Fibroblast of skin of left quadriceps (primary cell): ENCODE measurements around the gene SPOCD1.
A peak's percentile ranks its signal among the peaks of the same experiment; 100 is the strongest.

Experiments
- DNase-seq, 2 experiments: peaks; one replicate each; pipeline ENCODE4 v3.0.0-alpha.2; 2013; ENCODE audit warnings: low read depth in 2 of 2

SPOCD1 gene

DNA sequence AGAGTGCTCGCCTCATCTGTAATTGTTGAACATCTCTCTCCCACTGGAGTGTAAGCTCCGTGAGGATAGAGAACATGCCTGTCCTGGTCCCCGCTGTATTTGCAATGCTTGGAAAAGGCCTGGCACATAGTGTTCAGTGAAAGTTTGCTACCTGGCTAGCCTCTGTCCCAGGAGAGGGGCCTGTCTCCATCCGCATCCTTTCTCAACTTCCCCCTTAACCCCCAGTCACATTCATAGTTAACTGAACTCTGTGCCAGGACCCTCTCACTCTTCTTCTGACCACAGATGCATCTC, 15.2 kb downstream of the SPOCD1 start:
- DNase-seq: no peak

DNA sequence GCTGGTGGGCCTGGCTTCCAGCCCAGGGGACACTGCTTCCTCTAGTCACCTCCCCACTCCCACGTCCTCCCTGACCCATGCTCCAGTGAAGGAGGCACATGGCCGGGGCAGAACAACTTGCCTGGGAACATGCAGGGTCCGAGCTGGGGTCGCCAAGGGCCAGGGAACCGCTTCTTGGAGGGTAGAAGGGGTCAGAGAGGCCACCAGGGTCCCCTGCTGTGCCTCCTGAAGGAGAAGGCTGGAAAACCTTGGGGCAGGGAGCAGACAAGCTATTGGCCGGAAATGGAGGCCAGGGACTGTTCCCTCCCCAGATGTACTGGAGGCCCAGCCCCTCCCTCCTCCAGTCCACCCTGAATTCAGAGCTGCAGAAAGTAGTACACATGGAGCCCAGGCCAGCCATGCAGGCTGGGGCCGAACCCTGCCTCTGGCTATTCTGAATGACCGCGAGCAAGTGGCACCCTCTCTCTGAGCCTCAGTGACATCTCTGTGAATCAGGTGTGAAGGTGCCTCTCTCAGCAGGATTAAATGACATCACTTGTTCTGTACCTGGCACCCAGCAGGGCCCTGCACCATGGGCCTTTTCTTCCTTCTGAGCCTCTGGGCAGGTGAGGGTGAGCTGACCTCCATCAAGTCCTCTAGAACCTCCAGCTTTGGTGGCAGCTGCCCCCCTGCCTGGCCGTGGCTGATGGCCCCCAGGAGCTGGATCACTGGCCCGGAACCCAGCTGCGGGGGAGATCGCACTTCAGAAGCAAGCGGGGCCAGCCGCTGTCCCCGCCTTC, 15.7 kb downstream of the SPOCD1 start:
- no peak for DNase-seq

DNA sequence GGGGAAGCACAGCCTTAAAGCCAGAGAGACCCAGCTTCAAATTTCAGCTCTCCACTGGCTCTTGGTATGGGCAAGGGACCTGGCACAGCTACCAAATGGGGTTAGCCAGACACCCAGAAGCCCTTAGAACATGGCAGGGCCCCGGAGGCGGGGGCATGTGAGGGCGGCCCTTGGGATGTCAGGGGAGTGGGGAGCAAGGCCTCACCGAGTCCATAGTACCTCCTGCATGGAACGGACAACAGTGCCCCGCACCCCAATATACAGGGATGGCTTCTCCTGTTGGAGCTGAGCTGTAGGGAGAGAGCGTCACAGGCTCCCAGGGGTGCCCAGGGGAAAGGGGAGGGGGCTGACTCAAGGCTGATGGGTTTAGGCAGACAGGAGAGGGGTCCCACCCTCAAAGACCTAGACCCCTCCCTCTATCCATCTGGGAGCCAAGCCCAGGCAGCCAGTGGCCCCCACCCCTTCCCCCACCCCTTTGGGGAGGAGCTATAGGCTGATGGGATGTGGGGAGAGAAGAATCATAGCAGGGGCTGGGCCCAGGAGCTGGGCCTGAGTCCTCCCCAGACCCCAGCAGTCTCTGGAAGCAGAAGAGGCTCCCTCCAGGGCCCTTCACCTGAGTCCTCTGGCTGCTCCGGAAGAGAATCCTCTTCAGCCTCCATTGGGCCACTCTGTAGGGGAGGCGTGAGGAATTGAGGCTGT, 16.5 kb downstream of the SPOCD1 start:
- no peak for DNase-seq

DNA sequence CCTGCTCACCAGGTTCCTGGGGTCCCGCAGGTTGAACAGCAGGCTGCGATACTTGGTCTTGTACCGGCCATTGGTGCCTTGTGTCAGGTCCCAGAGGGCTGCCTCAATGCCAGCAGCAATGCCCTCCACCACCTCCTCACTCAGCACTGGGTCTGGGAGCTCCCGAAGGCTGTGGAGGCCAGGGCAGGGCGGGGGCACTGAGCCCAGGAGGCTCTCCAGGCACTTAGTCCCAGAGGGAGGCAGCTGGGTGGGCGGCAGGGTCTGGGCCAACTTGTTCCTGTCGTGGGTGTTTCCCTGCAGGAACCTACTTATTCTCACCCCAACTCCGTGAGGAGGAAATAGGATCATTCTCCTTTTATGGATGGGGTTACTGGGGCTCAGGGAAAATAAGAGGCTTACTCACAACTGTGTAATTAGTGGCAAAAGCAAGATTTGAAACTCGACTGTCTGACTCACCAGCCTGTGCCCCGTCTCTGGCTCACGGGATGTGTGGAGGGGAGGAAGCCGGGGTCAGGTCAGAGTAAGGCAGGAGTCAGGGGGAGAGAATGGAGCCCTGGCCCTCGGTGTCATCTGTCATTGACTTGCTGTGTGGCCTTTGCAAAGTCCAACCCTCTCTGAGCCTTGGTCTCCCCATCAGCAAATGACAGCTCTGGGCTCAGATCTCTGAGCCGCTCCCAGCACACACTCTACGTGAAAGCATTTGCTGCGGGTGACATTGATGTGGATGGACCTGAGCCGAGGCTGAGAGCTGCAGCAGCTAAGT, 17.2 kb downstream of the SPOCD1 start:
- DNase-seq: peak; percentile 80 to 85

DNA sequence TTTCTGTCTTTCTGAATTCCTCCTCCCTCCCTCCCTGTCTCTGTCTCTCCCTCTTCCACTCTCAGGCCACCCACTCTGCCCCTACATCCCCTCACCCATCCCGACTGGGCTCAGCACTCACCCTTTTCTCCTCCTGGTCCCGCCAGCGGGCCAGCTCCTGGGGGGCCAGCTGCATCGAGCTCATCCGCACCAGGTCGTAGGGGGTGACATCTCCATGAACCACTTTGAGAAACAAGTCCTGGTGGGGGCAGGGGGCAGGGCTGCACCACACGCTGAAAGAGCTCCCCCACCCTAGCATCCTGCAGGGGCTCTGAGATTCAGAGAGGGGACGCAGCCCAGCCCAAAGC, 17.8 kb downstream of the SPOCD1 start:
- DNase-seq: no peak

DNA sequence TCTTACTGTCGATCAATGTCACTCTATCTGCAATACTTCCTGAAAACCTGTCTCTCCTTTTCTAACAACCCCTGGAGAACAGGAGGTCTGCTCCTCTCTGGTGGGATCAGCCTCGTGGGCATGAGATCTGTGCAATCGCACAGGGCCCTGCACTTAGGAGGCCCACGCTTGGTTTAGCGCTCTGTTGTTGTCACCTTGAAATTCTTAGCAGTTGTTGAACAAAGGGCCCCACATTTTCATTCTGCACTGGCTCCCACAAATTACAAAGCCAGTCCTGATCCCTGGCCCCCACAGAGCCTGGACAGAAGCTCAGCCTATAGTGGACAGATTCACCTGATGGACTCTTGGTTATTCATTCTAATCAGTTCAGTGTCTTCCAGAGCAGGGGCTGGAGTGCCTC, 18.6 kb downstream of the SPOCD1 start:
- DNase-seq: no peak

DNA sequence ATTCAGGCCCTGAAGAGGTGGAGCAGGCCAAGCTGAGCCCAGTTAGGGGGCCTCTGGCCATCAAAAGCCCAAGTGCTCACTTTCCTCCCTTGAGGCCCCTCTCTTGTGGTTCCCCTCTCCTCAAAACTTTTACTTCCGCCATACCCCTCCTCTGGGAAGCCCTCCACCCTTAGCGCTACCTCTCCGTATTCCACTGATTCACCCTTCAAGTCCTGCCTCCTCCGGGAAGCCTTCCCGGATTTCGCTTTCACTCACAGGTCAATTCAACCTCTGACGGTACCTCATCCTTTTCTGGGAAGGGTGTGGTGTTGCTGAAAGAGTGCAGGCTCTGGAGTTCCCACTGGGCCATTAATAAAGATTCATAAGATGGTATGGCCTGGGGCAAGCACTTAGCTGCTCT, 19.1 kb downstream of the SPOCD1 start:
- DNase-seq: no peak

DNA sequence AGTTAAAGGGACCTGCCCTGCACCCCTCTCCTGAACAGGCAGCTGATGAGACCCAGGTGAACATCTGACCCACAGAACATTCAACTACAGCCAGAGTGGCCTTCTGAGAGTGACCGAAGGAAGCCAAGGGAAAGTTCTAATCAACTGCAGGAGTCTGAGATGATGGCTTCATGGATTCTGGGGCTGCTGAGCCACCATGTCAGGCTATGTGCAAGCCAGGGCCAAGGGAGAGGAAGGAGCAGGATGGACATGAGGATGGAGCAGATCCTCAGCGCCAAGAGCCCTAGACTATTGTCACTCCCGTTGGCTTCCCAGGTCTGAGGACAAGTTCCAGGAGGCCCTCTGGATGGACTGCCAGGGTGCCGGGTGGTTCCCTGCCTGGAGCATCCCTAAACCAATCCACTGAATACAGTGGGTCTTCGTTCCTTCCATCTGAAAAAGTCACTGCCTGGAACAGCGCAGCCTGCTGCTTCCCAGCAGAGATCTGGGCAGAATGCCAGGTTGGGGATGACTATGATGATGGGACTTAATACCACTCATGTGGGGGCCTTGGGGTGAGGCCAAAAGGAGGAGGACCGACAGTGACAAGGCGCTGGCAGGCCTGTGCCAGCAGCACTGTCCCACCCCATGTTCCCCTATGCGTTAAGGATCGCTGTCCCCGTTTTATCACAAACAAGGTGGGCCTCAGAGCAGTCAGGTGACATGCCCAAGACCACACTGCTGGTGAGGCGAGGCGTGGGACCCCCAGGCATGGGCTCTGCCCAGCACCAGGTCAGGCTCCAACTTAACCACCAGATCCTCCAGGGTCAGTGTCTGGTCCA, 19.8 kb downstream of the SPOCD1 start:
- peak; percentile 67 to 71 for DNase-seq

DNA sequence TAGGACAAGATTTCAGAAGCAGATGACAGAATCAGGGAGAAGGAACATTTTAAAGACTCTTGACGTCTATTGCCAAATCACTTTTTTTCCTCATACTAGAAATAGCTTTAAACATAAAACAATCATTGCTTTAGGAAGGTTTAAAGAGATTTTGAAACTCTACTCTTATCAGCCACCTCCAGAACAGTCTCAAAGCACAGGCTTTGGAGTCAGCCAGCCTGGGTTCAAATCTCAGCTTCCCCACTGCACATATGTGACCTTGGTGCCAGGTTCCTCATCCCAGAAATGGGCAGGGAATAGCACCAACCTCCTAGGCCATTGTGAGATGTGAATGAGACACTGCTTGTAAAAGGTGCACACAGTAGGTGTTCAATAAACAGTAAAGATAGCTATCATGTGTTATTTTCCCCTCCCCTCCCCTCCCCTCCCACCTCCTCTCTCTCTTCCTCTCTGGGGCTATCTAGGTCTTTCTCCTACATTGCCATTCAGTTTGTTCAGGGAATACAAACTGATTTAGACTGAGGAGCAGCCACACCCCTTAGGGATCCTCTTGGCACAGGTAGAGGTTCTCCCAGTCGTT, 20.6 kb downstream of the SPOCD1 start:
- DNase-seq: no peak

DNA sequence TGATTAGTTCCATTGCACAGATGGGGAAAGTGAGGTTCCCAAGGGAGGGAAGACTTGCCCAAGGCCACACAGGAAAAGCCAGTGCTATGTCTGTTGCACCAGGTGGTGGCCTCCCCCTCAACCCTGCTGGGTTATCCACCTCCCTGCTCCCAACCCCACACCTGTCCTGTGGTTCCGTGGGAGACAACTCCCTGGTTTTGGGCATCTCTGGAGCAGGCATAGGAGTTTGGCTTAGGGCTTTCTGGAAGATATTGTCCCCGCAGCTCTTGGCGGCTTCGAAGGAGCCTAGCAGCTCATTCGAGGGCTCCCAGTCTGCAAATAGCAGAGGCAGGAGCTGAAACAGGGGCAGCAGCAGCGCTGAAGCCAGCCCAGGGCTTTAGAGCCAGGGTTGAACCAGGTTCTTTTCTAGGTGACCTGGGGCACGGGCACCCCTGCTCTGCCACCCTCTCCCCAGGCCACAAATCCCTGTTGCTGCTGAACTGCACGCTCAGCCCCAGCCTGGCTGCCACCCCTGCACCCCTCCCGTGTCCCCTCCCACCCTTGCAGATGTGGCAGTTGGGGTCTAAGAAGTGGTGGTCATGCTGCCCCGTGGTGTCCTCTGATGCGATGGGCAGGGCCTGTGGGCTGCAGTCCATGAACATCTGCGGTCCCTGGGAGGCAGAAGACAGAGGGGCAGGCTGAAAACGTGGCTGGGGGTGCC, 22.1 kb downstream of the SPOCD1 start:
- DNase-seq: no peak

DNA sequence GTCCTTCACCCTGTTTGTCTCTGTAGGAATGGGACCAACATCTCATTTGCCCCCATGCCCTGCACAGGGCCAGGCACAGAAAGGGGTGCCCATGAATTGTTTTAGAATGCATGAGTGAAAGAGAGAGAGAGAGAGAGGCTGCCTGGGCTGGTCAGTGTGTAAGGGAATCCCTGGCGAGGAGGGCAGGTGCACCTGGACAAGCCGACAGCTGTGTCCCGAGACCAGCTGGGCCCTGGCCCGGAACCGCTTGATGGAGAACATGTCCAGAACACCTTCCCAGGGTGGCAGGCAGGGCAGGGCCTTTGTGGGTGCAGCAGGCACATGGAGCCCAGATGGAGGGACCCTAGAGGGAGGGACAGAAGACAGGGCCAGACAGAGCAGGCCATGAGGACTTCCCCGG, 22.7 kb downstream of the SPOCD1 start:
- DNase-seq: no peak

DNA sequence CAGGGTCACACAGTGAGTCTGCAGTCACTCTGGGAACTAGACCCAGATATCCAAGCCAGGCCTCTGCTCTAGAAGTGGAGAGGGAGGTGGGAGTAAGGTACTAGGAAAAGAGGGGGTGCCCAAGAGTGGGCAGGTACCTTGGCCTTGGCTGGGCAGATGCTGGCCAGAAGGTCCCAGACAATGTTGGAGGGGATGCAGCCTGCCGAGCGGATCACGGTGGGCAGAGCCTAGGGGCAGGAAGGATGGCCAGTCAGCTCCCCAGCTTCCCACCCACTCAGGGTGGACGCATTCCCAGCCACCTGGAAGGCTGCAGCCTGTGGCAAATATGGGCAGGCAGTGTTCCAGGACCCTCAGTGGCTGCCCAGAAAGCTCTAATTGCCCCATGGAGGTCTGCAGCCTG, 23.3 kb downstream of the SPOCD1 start:
- no peak for DNase-seq

DNA sequence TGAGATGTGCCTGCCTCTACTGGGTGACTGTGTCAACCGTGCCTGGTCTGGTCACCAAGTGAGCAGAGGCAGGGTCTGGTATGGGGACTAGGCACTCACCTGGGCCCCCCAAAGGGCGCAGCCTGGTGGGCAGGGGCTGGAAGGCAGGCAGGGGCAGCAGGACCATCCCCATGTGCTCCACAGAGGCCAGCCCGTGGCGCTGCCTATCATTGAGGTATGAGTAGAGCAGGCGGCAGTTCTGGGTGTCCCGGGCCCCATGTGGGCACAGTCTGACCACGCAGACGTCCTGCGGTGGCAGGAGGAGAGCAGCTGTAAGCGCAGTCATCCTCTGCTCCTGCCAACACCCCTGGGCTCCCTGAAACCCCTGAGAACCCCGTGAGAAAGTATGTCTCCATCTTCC, 23.7 kb downstream of the SPOCD1 start:
- no peak for DNase-seq

DNA sequence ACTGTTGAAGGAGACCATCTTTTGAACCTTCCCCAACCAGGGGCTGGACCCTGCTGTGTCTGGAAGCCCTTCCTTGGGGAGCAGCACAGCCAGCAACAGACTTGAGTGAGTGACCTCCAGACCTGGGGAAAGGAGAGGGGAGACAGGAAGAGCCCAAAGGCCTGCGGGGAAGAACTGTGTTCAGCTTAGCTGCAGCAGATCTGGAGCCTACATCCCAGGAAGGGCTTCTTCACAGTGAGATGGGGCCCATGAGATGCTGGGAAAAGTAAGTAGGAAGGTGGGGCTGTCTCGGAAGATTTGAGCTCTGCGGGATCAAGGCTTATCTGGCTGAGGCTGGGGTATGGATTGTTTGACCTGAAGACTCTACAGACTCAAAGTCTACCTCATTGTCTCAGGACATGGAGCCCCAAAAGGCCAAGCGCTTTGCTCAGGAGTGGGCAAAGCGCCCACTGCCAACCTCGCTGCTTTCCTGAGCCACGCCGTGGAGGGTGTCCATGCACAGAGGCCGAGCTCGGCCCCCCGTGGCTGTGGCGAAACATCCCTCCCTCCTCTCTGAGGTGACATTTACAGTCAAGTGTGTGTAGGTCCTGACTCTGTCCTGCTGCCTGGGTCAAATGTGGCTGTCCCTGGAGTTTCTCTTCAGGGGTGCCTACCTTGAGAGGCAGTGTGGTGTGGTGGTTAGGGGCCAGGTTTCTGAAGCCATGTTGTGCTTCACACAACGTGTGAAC, 24.5 kb downstream of the SPOCD1 start:
- DNase-seq: no peak

DNA sequence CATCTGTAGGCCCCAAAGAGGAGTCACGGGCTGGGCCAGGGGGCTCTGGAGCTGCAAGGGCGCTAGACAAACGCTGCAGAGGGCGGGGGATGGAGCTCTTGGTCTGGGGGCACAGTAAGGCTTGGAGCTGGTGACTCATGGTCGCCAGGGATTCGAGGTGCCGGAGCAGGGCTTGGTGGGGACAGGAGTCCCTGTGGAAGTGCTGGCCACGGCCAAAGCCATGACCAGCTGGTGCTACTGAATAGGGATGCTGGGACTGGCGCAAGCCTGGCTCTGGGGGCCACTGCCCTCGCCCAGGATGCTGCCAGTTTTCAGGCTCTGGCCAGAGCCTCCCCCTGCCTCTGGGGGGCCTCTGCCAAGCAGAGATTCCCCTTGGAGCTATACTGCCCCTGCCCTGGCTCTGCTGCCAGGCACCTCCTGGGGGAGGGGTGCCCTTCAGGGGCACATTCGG, 25.2 kb downstream of the SPOCD1 start:
- DNase-seq: no peak

DNA sequence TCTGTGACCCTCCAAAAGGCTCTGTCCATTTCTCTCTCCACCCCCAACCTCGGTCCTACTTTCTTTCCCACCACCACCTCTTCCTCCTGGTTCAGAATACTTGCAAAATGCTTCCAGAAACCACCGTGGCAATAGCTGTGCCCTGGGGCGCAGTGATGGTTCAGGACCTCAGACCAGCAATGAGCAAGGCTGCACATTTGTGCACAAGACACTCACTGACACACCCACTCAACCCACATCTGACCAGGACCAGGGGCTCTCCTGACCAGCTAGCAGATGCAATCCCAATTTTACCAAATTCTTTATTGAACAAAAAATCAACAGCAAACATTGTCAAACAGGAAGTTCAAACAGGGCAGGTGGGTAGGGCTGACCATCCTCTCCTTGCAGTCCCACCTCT, 25.7 kb downstream of the SPOCD1 start:
- DNase-seq: no peak

DNA sequence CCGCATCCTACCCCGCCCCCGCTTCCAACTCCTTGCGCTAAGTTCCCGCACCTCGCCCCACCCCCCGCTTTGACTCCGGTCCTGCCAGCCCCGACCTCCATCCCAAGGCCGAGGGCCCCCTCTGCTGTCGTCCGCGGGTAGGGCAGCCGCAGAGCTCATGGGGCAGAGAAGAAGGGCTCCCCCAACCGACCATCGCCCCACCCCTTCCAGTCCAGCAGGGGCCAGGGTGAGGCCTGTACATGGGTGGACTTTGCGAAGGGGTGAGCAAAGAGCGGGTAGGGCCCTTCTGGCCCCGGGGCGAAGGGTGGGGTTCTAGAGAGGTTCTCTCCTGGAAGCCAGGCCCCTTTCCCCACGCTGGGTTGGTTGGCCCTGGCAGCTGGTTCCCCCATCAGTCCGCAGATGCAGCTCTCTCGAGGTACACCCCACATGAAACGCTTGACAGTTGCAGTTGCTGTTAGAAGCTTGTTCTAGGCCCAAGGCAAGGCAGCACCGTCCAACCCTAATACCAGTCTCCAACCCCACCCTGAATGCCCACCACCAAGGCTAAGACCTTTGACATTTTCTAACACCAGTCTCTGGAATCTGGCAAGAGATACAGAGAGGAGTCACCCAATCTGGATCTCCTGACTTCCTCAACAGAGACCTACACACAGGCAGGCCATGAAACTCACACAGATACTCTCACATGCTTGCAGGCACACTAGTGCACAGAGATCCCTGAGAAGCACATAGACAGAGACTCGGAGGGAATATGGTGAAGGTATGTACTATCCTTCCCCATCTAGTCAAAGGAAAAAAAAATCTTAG, 26.4 kb downstream of the SPOCD1 start:
- DNase-seq: peak; percentile 66 to 71

DNA sequence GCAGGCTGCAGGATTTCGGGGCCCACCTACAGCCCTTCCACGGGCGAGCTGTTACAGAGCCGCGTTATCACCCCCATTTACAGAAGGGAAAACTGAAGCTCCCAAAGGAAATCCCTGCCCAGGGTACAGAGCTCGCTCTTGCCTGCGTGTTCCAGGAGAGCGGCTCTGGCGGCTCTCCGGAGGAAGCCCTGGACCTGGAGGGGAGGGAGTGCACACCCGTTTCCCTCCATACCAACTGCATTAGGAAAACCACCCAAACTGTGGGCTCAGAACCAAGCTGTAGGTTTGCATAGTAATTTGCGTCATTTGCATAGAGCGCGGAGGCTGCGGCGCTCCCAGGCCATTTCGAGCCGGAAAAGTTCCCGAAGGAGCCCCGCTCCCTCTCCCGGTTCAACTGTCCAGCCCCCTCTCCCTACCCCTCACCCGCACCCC, 27.0 kb downstream of the SPOCD1 start:
- peak; percentile 52 to 56 for DNase-seq

DNA sequence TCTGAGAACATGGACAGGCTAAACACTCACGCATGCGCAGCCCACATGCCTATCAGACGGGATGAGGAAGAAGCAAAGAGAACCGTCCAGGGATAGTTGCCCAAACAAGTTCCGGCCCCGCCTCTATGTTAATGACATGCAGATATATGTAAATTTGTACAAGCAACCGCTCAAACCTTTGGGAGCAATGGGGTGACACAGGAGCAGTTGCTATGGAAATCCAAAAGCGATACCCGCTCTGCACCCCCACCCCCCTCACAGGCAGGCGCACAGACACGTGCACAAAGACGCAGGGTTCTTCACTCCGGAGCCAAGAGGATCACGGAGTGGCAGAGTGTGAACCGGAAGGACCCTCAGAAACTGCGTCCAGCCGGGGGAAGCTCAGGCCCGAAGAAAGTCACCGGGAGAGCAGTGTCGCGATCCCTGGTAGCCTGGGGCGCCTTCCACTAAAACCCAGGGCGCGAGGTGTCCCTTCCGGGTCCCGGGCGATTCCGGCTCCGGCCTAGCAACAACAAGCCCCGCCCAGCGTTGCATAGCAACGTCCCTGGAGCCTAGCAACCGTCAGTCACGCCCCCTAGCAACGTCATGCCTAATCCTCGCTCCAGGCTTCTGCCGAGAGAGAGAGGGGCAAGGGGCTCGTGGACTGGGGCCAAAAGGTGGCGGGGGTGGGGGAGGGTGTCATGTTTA, 27.5 kb downstream of the SPOCD1 start:
- DNase-seq: peak; percentile 72
